PFSK-1 (cell line): ENCODE measurements around the gene SPOCK3.

ENCODE experiments used
- FOXP2 ChIP-seq: optimal IDR thresholded peaks from 2 replicates; pipeline ENCODE3; 2011; ENCODE audit warnings: borderline replicate concordance, control low read depth, inconsistent platforms; ENCODE audit not compliant: insufficient read depth; ENCODE audit errors: extremely low read length, extremely low read depth
- POLR2AphosphoS5 ChIP-seq: IDR thresholded peaks from 2 replicates; pipeline ENCODE4 v1.6.1; 2012; ENCODE audit warnings: low read depth, mild to moderate bottlenecking, control low read depth, low read length, moderate library complexity
- SIN3A ChIP-seq: IDR thresholded peaks from 2 replicates; pipeline ENCODE4 v1.6.1; 2012; ENCODE audit warnings: mild to moderate bottlenecking, low read length, moderate library complexity, borderline replicate concordance; ENCODE audit not compliant: insufficient read depth
- TAF1 ChIP-seq: IDR thresholded peaks from 2 replicates; pipeline ENCODE4 v1.6.1; 2012; ENCODE audit warnings: low read length, control low read depth, borderline replicate concordance; ENCODE audit not compliant: insufficient read depth
- TF ChIP-seq, protein P1 (sequence below), 2 experiments: IDR thresholded peaks; 2 replicates each; pipeline versions ENCODE4 v1.6.1 to v1.8.0; 2011 to 2012; ENCODE audit warnings: low read depth in 2 of 2, low read length in 2 of 2, control low read depth in 1 of 2, inconsistent platforms in 1 of 2, mild to moderate bottlenecking in 1 of 2, moderate library complexity in 1 of 2; ENCODE audit not compliant: insufficient read depth in 1 of 2

SPOCK3 gene

DNA sequence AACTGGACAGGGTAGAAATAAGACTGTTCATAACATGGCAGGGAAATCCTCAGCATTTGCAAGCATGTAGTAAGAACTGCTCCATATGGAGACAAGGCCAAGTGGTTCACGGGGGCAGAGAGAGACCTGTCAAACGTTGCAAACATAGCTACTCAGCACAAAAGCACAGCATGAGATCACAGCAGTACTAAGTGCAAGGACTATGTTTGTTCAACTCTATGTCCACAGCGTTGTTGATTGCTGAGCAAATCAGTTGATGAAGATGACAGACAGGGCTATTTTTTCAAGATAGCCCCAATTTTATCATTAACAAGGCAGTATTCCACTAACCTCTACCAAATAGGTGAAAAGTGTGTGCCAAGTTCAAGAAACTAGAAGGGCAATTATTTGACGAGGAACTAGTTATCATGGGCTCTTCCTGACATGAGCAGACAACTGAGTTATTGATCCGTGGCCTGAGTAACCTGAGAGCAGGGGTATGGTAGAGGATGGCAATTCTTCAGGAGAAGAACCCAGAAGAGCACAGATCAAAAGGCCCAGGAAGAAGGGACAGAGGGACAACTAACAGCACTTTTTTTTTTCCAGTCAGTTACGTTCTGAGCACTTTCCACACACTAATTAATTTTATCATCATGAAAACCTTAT lies 57.4 kb downstream of the SPOCK3 start:
- TF ChIP-seq SIN3A (no peak), FOXP2 (no peak), POLR2AphosphoS5 (no peak)
- TF ChIP-seq, protein P1, sequence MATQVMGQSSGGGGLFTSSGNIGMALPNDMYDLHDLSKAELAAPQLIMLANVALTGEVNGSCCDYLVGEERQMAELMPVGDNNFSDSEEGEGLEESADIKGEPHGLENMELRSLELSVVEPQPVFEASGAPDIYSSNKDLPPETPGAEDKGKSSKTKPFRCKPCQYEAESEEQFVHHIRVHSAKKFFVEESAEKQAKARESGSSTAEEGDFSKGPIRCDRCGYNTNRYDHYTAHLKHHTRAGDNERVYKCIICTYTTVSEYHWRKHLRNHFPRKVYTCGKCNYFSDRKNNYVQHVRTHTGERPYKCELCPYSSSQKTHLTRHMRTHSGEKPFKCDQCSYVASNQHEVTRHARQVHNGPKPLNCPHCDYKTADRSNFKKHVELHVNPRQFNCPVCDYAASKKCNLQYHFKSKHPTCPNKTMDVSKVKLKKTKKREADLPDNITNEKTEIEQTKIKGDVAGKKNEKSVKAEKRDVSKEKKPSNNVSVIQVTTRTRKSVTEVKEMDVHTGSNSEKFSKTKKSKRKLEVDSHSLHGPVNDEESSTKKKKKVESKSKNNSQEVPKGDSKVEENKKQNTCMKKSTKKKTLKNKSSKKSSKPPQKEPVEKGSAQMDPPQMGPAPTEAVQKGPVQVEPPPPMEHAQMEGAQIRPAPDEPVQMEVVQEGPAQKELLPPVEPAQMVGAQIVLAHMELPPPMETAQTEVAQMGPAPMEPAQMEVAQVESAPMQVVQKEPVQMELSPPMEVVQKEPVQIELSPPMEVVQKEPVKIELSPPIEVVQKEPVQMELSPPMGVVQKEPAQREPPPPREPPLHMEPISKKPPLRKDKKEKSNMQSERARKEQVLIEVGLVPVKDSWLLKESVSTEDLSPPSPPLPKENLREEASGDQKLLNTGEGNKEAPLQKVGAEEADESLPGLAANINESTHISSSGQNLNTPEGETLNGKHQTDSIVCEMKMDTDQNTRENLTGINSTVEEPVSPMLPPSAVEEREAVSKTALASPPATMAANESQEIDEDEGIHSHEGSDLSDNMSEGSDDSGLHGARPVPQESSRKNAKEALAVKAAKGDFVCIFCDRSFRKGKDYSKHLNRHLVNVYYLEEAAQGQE (IDR thresholded peaks at IDR 0.05; ENCODE audit: insufficient read depth in 1 of 2, low read depth in 2 of 2, low read length in 2 of 2) = no peak

DNA sequence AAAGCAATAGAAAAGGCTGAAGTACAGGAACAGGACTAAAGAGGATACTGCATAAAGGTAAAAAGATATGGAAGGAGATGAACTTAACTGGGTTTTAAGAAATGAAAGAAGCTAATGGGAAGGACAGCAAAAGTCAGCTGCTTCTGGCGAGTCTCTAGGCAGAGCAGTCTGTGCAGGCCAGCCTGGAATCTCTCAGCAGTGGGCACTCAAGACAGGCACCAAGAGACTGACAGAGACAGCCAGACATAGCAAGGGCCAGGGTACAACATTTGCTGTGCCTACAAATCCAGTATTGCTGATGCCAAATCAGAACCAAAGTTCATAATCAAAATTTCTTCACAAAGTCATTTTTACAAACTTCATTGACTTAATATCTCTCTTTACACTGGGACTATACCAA lies 62.4 kb downstream of the SPOCK3 start:
- TF ChIP-seq SIN3A (no peak), FOXP2 (no peak), POLR2AphosphoS5 (no peak), TAF1 (no peak)
- TF ChIP-seq, protein P1 (IDR thresholded peaks at IDR 0.05; ENCODE audit: insufficient read depth in 1 of 2, low read depth in 2 of 2, low read length in 2 of 2) = no peak

DNA sequence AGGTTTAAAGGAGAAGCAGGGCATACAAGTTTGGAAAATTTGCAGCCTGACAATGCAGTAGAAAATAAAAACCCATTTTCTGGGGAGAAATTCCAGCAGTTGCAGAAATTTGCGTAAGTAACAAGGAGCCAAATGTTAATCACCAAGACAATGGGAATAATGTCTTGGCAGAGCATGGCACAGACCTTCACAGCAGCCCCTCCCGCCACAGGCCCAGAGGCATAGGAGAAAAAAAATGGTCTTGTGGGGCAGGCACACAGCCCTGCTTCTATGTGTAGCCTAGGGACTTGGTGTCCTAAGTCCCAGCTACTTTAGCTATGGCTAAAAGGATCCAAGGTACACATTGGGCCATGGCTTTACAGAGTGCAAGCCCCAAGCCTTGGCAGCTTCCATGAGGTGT lies 65.7 kb downstream of the SPOCK3 start:
- TF ChIP-seq FOXP2 = no peak
- TF ChIP-seq SIN3A = no peak

DNA sequence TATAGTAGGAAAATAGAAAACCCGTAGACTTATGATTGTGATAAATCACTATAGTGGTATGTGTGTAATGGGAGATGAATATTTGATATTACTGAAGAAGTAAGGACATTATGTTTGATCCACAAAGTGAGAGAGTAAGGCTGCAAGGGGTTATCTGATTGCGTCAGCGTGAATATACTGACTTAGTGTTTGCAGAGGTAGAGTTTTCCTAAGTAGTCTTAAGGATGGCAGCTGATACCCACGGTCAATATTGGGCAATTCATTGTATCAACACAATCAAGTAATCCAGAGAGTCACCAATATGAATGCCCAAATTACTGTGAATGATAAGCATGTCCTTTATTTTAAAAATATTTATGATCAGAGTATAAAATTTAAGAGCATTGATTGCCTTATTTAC lies 83.7 kb downstream of the SPOCK3 start:
- TF ChIP-seq, protein P1 (IDR thresholded peaks at IDR 0.05; ENCODE audit: insufficient read depth in 1 of 2, low read depth in 2 of 2, low read length in 2 of 2) = no peak
- TF ChIP-seq SIN3A (no peak), FOXP2 (no peak), POLR2AphosphoS5 (no peak), TAF1 (no peak)

DNA sequence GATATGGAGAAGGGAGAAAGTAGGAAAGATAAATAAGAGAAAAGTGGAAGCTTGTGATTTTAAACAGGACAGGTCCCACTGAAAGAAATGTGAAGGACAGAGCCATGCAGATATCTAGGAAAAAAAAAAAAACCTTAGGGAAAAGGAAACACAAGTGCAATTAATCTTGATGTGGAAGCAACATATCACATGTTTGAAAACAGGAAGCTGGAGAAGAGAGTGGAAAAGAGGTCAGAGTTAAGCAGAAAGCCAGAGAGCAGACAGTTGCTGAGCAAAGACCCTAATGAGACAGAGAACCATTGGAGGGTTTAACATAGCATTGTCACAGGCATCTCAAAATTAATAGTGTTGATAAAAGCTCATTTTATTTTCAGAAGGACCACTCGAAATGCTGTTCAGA lies 89.7 kb downstream of the SPOCK3 start:
- TF ChIP-seq TAF1 = no peak
- no peak for TF ChIP-seq SIN3A
- TF ChIP-seq POLR2AphosphoS5 = no peak
- TF ChIP-seq, protein P1 (IDR thresholded peaks at IDR 0.05; ENCODE audit: insufficient read depth in 1 of 2, low read depth in 2 of 2, low read length in 2 of 2) = no peak
- TF ChIP-seq FOXP2 = no peak
